Measurements from ENCODE around the gene KCND2.

KCND2 gene

DNA sequence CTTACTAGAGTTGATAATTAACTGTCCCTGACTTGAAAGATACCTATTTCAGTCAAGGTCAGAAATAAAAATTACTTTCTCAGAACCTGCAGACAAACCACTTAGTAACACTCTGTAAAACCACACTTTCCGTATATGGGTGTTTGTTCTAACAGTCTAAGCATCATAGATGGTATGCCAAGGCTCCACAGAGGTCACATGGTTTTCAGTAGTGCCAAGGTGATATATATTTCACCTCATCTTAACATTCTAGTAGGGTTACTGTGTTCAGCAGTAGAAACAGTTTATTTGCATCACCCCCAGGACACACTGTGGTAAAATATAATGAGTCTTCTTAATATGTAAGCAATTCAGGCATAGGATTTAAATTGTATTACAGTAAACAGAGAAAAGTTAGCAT is 61.5 kb downstream of the KCND2 start:
- no peak for TF ChIP-seq CTCF (IDR thresholded peaks at IDR 0.05; ENCODE audit: low read length, missing control alignments)
- no peak for DNase-seq (ENCODE audit: low read depth)
- no peak overlapping the region for H3K4me3 ChIP-seq (replicated peaks; ENCODE audit: low read depth, low read length)

DNA sequence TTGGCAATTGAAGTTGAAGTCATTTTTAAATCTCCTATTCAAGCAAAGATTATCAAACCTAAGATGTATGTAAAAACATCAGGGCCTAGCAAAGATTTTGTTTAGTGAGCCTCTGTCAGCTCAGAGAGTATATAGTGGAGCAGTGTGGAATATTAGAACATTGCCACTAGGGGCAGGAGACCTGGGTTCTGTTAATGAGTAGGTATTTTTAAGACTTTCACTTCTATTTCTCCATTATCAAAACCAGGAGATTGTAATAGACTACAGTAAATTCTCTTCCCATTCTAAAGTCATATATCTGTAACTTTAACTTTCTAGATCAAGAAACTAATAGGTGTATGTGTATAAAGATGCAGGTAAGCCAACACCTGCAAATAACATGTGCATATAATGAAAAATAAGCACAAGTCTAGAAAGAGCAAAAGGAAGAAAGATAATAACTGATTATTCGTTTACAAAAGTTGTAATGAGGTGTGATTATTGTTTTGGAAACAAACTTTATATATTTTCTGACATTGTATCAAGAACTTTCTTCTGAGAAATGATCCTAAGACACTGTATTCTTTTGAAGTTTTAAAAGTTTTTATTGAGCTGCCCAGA is 64.4 kb downstream of the KCND2 start:
- peak; percentile 40 for TF ChIP-seq CTCF (IDR thresholded peaks at IDR 0.05; ENCODE audit: low read length, missing control alignments)
- no peak overlapping the region for H3K4me3 ChIP-seq (replicated peaks; ENCODE audit: low read depth, low read length)
- peak; percentile 4 for DNase-seq (ENCODE audit: low read depth)

GRCh38 chr7:120344276-120344675 is 71.3 kb downstream of the KCND2 start:
- DNase-seq (ENCODE audit: low read depth), result peak; percentile 51
- H3K4me3 ChIP-seq (replicated peaks; ENCODE audit: low read depth, low read length), result no peak overlapping the region
- TF ChIP-seq CTCF (IDR thresholded peaks at IDR 0.05; ENCODE audit: low read length, missing control alignments), result no peak

- no peak for DNase-seq (ENCODE audit: low read depth)
- H3K4me3 ChIP-seq (replicated peaks; ENCODE audit: low read depth, low read length), result no peak overlapping the region
- no peak for TF ChIP-seq CTCF (IDR thresholded peaks at IDR 0.05; ENCODE audit: low read length, missing control alignments)
Measured at GRCh38 chr7:120353171-120353570, 80.2 kb downstream of the KCND2 start.

GRCh38 chr7:120360918-120361317 is 87.9 kb downstream of the KCND2 start:
- no peak for TF ChIP-seq CTCF (IDR thresholded peaks at IDR 0.05; ENCODE audit: low read length, missing control alignments)
- no peak overlapping the region for H3K4me3 ChIP-seq (replicated peaks; ENCODE audit: low read depth, low read length)
- no peak for DNase-seq (ENCODE audit: low read depth)

DNA sequence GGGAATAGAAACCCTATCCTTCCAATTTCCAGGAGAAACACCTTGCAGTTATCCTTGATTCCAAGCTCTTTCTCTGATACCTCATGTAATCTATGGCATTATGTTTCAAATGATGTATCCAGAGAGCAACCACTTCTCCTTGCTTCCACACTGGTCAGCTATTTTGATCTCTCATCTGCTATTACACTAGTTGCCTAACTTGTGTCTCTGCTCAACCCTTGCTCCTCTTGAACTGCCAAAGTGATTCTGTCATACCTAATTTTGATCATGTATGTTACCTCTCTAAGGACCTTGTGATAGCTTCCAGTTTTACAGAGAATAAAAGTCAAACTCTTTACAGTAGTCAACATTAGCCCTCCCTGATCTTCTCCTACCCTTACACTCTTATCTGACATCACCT is 90.4 kb downstream of the KCND2 start:
- H3K4me3 ChIP-seq (replicated peaks; ENCODE audit: low read depth, low read length), result no peak overlapping the region
- DNase-seq (ENCODE audit: low read depth), result no peak
- no peak for TF ChIP-seq CTCF (IDR thresholded peaks at IDR 0.05; ENCODE audit: low read length, missing control alignments)

DNA sequence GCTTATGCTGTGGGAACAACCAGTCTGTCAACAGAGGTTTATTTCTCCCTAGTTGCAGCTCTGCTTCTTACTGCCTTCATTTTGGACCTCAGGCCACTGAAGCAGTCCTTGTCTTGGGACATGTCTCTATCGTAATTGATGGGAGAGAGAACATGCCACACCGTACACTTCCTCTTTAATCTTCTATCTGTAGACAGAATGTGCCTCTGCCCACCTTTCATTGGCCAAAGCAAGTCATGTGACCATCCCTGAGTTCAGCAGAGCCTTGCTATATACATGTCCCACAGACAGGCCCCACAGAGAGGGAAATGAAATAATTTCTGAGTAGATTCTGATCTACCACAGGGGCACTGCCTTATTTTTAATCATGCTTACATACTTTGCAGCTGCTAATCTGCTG is 98.0 kb downstream of the KCND2 start:
- no peak overlapping the region for H3K4me3 ChIP-seq (replicated peaks; ENCODE audit: low read depth, low read length)
- no peak for TF ChIP-seq CTCF (IDR thresholded peaks at IDR 0.05; ENCODE audit: low read length, missing control alignments)
- DNase-seq (ENCODE audit: low read depth), result no peak
